NCI-H128 (cell line): ENCODE results near the gene PDE4D.

Source experiments
- DNase-seq: peaks from one replicate; lab custom pipeline; 2025; ENCODE audit not compliant: unreplicated experiment; lab: John Stamatoyannopoulos, UW

PDE4D gene

GRCh38 chr5:59099270-59099994 lies 794.1 kb downstream of the PDE4D start:
- DNase-seq, result no peak

DNA sequence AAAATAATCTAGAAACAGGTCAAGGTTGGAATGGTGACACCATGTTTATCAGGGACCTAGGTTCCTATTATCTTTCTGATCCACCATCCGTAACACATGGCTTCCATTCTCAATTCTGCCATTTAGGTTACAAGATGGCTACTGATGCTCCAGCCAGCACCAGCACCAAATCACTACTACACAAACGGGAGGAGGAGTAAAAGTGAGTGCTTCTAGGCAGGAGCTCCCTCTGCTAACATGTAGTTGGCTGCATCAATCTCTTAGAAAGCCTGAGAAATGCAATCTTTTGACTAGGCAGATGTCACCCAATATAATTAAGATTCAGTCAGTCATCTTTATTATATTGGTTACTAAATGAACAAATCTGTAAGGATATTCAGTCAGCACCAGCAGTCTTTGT lies 794.8 kb downstream of the PDE4D start:
- DNase-seq, result no peak

DNA sequence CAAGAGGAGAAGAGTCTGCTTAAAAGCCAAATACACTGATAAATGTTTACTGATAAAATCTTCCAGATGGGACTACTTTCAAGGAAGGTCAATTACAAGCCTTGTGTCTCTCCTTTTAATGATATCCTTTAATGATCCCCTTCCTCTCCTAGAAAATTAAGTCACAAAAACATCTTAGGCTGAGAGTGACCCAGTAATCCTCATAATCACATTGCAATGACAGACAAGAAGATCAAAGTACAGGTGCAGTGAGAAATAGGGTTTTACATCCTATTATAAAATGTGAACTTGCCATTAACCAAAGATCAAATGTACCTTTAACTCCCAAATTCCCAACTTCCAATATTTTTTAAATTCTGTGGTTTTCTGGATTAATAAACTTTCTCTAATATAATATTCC lies 795.8 kb downstream of the PDE4D start:
- DNase-seq, result no peak

DNA sequence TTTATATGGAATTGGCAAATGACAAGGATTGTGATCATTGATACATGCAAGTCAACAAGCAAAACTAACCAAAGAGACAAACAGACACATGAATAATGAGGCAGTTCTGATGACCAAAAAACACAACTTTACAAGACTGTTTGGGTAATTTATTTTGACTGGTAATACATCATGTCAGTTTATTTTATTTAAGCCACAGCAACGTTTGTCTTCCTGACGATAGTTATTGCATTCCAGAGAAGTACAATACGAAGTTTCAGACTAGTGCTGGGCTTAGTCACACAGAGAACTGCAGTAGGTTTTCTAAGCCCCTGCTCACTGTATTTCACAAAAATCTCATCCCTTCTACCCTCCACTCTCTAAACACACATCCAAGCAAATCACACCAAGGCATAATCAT lies 796.4 kb downstream of the PDE4D start:
- DNase-seq, result no peak

DNA sequence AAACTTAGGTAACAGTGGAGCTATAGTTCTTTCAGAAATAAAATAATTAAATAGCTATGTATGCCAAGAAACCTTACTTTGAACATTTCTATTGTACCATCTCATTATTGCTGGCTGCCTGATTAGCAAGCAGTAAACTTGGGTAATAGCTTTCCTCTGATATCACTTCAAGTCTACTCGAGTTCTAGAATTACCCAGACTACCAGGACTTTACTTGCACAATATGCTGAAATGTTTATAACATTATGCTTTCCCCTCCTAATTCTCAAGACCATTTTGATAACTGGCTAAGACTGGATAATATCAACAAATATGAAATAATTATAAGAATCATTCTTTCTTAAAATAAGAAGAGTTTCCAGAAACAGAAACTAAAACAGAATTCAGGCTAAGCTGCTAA lies 798.0 kb downstream of the PDE4D start:
- DNase-seq, result no peak

DNA sequence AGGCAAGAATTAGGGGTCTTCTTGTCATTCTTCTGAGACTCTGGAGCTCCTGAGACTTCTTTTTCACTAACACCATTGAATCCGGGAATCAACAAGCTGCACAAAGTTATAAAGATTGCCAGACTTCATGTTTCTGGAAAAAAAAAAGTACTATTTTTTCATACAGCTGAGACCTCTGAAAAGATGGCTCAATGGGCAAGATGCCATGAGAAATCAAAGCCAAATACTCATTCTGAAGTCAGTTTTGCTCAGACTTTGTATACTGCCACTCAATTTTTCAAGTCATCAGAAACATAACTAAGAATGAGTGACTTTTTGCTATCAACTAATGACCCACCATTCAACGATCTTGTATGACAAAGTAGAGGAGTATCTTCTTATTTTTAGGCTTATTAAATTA lies 798.7 kb downstream of the PDE4D start:
- DNase-seq, result no peak

- no peak for DNase-seq
These were observed 800.2 kb downstream of the PDE4D start for GRCh38 chr5:59093329-59093728.

- no peak for DNase-seq
These were observed 800.8 kb downstream of the PDE4D start for GRCh38 chr5:59092758-59093157.

DNA sequence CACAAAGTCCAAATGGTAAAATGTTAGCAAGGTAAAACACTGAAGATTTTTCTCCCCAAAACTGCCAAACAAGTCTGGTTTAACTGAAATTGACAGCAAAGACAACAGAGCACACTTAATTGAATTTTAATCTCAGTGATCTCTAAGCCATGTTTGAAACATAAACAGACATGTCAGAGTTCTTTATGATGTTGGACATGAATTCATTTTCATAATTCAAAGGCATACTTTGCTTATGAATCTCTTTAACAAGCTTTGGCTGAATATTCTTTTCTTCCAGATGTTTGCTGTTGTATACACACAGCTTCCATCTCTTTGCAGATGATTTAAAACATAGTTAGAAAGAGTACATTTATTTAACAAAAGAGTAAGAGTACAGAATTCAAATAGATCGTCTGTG lies 801.6 kb downstream of the PDE4D start:
- no peak for DNase-seq

DNA sequence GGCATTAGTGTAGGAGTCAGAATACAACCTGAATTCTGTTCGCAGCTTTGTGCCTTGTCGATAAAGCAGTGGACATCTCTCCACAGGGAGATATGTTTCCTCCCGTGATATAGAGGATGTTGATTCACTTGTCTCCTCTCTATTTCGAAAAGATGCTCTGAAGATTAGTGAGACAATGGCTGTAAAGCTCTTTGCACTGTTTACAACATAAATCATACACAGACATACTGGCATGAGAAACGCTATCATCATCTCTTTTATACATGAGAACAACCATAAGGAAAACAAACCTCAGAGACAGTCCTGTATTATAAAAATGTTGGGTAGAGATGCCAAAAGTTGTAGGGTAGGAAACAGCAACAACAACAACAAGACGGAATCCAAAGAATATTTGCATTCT lies 803.2 kb downstream of the PDE4D start:
- no peak for DNase-seq

DNA sequence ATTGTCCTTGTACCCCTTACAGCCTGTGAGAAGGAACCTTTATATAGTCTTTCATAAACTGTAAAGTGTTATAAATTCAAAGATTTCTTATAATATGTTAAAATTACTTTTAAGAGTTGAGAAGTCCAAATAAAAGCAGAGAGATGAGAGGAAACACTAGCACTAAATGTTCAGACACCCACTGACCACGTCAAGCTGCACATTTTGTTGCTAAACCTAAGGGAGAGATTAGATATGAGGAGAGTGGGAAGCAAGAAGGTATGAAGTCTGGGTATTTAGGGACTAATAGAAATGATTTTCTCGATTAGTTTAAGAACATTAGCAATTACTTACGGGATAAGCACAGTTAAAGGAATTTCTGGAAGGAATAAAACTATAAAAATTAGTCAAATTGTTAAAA lies 803.8 kb downstream of the PDE4D start:
- no peak for DNase-seq

GRCh38 chr5:59088546-59088945 lies 805.0 kb downstream of the PDE4D start:
- DNase-seq, result no peak

- no peak for DNase-seq
These were observed 807.5 kb downstream of the PDE4D start for GRCh38 chr5:59086024-59086423.

- no peak for DNase-seq
These were observed 811.8 kb downstream of the PDE4D start for GRCh38 chr5:59081693-59082092.

GRCh38 chr5:59079622-59080620 lies 813.6 kb downstream of the PDE4D start:
- no peak for DNase-seq

DNA sequence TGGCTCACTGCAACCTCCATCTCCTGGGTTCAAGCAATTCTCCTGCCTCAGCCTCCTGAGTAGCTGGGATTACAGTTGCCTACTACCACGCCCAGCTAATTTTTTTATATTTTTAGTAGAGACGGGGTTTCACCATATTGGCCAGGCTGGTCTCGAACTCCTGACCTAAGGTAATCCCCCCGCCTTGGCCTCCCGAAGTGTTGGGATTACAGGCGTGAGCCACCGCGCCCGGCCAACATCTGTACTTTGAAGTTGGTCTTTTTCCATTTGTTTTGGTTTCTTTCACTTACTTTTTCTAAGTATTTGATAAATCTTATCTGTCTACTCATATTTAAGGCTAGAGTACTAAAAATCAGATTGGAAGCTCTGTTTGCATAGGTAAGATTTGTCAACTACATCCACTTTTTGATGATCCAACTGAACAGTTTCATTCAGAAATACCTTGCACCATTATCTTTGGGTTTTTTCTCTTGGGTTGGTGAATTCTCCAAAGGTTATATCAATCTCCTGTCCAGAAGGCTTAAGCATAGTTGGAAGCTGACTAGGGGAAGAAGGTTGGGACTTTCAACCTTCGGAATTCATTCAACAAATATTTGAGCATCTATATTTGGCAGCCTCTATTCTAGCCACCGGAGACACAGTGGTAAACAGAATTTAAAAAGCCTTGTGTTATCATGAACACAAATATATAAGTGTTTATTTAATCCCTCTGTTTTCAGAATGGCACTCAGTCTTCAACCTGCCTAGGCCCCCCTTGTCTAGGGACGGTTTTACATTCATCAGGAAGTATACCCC lies 821.6 kb downstream of the PDE4D start:
- DNase-seq, result no peak

DNA sequence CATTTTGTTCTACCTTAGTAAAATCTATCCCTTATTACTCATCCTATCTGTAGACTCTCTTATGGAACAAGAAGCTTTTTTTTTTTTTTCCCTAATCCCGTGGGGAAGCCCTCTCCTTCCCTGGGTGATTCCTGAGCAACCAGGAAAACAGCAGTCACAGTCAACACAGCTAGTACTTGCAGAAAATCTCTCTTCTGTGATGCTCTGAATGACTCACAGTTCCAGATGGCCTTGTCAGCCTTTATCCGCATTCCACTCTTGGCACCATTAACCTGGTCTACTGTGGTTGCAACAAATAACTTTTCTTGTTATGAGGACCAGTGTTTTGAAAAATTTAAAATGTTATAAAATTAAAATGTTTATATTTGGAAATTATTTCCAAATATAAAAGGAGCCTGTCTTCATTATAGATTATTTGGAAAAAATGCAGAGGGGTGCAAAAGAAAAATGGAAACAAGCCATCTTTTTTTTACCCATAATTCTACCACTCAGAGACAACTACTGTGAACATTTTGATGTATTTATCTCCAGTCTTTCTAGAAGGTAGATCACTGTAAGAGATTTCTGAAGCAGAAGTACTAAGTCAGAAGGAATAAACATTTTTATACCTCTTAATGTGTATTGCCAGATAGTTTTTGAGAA lies 824.0 kb downstream of the PDE4D start:
- DNase-seq, result no peak

DNA sequence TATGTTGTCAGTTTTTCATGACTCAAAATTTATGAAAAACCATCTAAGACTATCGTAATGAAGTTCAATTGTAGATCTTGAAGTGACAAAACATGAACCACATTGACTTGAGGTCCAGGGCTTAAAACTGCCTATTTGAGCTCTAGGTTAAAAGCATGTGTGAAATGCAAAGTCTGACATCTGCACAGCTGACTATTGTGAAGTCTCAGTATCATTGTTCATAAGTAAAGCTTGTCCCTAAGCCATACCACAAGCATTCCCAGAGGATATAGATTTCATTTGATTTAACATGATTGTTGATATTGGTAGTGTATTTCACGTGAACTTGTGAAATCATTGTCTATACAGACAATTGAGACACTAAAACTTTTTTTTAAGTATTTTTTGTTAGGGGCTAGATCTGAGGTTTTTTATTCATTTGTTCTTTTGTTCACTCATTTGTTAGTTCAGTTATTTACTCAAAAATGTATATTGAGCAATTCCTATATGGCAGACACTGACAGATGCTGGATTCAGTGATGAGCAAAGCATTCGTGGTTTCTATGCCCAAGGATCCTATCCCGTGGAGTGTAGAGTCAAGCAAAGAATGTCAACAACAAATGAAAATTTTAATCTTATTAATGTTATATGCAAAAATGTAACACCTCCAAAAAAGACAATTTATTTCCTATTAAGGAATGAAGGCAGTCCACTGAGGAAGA lies 825.4 kb downstream of the PDE4D start:
- no peak for DNase-seq

DNA sequence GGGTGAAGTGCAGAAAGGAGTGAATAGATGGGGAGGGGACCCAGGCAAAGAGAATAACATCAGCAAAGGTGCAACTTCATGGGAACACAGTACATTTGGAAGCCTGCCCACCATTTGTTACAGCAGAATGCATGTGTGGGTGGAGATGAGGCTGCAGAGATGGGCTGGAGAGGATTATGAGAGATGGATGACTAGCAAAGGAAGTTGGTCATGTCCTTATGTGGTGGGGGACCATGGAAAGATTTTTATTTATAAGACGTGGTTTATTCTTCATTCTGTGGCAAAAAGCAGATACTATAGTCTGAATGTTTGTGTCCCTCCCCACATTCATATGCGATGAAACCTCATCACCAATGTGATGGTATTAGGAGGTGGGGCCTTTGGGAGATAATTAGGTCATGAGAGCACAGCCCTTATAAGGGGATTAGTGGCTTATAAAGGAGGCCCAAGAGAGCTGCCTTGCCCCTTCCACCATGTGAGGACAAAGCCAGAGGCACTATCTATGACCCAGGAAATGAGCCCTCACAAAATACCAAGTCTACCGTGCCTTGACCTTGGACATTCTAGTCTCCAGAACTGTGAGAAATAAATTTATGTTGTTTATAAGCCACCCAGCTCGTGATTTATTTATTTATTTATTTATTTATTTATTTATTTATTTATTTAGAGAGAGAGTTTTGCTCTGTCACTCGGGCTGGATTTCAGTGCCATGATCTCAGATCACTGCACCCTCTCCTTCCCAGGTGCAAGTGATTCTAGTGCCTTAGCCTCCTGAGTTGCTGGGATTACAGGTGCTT lies 827.0 kb downstream of the PDE4D start:
- no peak for DNase-seq

DNA sequence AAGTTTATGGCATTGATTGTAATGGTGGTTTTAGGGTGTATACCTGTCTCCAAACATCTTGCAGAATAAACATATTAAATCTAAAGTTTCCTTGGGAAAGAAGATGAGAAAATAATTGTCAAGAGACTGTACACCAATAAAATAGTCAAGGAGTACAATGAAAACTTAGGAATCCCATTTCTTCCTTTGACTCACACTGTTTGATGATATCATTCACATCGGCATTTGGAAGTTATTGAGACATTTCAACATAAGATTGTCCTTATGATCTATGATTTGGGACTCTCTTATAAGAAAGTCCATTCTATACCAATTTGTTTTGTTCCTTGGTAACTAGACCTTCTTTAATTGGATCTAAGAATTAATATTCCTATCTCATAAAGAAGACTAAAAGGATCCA lies 828.0 kb downstream of the PDE4D start:
- no peak for DNase-seq
